HK-2 (cell line): ENCODE data around the gene WASF2.

Experiments
- DNase-seq: peaks from one replicate; pipeline ENCODE4 v3.0.0-alpha.2; 2018; ENCODE audit not compliant: unreplicated experiment

WASF2 gene

GRCh38 chr1:27358038-27358927, 131.7 kb downstream of the WASF2 start:
- no peak for DNase-seq

DNA sequence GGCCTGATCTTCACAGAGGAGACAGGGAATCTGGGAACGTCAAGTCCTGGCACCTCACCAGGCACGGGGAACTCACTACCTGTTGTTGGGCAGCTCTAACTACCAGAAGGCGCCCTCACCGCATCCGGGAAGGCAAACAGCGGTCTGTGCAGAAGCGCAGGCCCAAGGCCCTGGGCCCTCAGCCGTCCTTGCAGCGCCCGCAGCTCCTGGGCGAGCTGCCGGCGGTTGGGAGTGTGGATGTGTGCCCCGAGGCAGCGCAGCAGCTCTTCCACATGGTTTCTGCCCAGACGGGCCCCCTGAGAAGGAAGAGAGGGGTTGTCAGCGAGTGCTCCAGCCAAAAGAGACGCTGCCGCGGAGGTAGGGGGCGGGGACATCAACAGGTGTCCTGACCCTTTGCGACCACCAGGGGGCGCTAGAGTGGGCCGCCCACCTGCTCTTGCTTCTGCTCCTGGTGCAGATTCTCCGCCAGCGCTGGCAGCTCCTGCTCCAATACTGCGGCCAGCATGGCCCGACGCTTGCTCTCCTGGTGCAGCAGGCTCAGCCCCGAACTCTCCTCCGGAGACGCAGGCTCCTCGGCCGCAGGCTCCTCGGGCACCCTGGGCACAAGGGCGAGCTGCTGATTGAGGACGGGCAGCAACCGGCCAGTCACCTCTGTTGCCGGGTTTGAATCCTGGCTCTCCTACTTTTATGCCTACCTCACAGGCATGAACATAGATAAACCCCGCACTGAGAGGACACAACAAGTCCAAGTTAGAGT, 132.5 kb downstream of the WASF2 start:
- peak; percentile 55 for DNase-seq

- DNase-seq: no peak
Measured at GRCh38 chr1:27356619-27357280, 133.2 kb downstream of the WASF2 start.

DNA sequence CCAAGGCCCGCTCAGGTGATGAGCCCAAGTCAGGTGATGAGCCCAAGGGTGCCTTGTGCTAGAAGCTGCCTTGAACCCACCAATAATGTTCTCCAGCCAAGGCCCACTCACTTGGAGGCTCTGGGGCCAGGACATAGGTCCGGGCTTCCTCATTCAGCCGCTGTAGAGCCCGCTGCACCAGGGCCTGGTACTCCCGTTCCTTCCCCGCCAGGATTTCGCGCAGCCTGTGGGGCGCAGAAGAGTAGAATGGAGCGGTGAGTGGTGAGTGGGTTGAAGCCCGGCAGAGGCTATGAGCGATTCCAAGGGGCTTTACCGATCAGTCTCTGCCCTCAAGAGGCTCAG, 133.7 kb downstream of the WASF2 start:
- no peak for DNase-seq

- DNase-seq: no peak
Measured at GRCh38 chr1:27355683-27356082, 134.3 kb downstream of the WASF2 start.
